DND-41 (cell line): ENCODE data around the gene PIGA.

ENCODE experiments used
- EZH2 ChIP-seq: IDR thresholded peaks from 3 replicates; pipeline ENCODE4 v1.6.1; 2012; ENCODE audit warnings: borderline replicate concordance, low read depth, mild to moderate bottlenecking, moderate library complexity, low read length, inconsistent platforms; ENCODE audit not compliant: severe bottlenecking
- TF ChIP-seq, protein P1 (sequence below): IDR thresholded peaks from 2 replicates; pipeline ENCODE4 v1.5.1; 2012; ENCODE audit warnings: borderline replicate concordance, low read length, moderate library complexity, mild to moderate bottlenecking; ENCODE audit not compliant: poor library complexity, severe bottlenecking; ENCODE audit errors: extremely low read depth

DNA sequence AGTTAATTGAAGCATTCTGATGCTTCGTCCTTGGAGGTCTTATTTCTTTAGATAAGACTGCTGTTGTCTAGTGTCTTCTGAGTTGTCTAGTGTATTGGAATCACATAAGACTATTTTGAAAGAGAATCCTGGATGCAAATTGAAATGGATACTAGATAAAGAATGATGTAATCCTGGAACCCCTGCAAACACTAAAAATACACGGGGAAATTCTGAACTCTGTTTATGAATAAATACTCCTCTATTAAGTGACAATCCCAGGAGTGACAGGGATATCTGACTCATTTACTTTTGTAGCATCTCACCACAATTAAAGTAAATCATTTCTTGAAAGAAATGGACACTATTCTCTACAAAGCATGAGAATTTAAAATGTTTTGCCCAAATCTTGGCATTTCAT, 20.9 kb downstream of the PIGA start:
- TF ChIP-seq, protein P1, sequence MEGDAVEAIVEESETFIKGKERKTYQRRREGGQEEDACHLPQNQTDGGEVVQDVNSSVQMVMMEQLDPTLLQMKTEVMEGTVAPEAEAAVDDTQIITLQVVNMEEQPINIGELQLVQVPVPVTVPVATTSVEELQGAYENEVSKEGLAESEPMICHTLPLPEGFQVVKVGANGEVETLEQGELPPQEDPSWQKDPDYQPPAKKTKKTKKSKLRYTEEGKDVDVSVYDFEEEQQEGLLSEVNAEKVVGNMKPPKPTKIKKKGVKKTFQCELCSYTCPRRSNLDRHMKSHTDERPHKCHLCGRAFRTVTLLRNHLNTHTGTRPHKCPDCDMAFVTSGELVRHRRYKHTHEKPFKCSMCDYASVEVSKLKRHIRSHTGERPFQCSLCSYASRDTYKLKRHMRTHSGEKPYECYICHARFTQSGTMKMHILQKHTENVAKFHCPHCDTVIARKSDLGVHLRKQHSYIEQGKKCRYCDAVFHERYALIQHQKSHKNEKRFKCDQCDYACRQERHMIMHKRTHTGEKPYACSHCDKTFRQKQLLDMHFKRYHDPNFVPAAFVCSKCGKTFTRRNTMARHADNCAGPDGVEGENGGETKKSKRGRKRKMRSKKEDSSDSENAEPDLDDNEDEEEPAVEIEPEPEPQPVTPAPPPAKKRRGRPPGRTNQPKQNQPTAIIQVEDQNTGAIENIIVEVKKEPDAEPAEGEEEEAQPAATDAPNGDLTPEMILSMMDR, result no peak
- no peak for TF ChIP-seq EZH2
